GM21447 (cell line): Measurements from ENCODE around the gene CTIF.
"Not testable (repeated sequence)": the region's sequence is repeated elsewhere in the genome, so short reads cannot be mapped to it uniquely, and the experiment has no call there.

Experiments used
- ATAC-seq: cut with Tn5 transposase; IDR thresholded peaks from one replicate; pipeline ENCODE4 v1.9.1; 2021; ENCODE audit not compliant: unreplicated experiment

Gene CTIF

GRCh38 chr18:48700446-48700845 lies 161.6 kb downstream of the CTIF start:
- ATAC-seq: no peak

- ATAC-seq: no peak
These were observed 163.7 kb downstream of the CTIF start for GRCh38 chr18:48702346-48703027.

GRCh38 chr18:48703028-48703386 lies 164.2 kb downstream of the CTIF start:
- ATAC-seq: no peak

GRCh38 chr18:48703418-48703817 lies 164.6 kb downstream of the CTIF start:
- ATAC-seq: no peak

GRCh38 chr18:48705043-48705442 lies 166.2 kb downstream of the CTIF start:
- no peak for ATAC-seq

- ATAC-seq: no peak
These were observed 166.7 kb downstream of the CTIF start for GRCh38 chr18:48705531-48705930.

- no peak for ATAC-seq
These were observed 167.9 kb downstream of the CTIF start for GRCh38 chr18:48706731-48707130.

- no peak for ATAC-seq
These were observed 168.9 kb downstream of the CTIF start for GRCh38 chr18:48707636-48708296.

- no peak for ATAC-seq
These were observed 170.0 kb downstream of the CTIF start for GRCh38 chr18:48708807-48709206.

GRCh38 chr18:48709371-48710062 lies 170.7 kb downstream of the CTIF start:
- no peak for ATAC-seq

- no peak for ATAC-seq
These were observed 173.0 kb downstream of the CTIF start for GRCh38 chr18:48711651-48712486.

- no peak for ATAC-seq
These were observed 174.5 kb downstream of the CTIF start for GRCh38 chr18:48713309-48713708.

GRCh38 chr18:48714873-48715272 lies 176.0 kb downstream of the CTIF start:
- no peak for ATAC-seq

- ATAC-seq: peak; percentile 59
These were observed 177.0 kb downstream of the CTIF start for GRCh38 chr18:48715711-48716361.

GRCh38 chr18:48717227-48717626 lies 178.4 kb downstream of the CTIF start:
- not testable (repeated sequence) for ATAC-seq

- no peak for ATAC-seq
These were observed 179.6 kb downstream of the CTIF start for GRCh38 chr18:48718251-48718959.

GRCh38 chr18:48719388-48719787 lies 180.6 kb downstream of the CTIF start:
- no peak for ATAC-seq

- no peak for ATAC-seq
These were observed 181.3 kb downstream of the CTIF start for GRCh38 chr18:48719974-48720654.

GRCh38 chr18:48720655-48721025 lies 181.8 kb downstream of the CTIF start:
- no peak for ATAC-seq

- ATAC-seq: no peak
These were observed 182.5 kb downstream of the CTIF start for GRCh38 chr18:48721312-48721711.
